ENCODE measurements around the gene RNF220.

Gene RNF220

GRCh38 chr1:44405031-44405797, at the start of gene RNF220:
TSS of gene RNF220 (plus strand) at chr1:44405255.
- DNase-seq, result peak; percentile 72

DNA sequence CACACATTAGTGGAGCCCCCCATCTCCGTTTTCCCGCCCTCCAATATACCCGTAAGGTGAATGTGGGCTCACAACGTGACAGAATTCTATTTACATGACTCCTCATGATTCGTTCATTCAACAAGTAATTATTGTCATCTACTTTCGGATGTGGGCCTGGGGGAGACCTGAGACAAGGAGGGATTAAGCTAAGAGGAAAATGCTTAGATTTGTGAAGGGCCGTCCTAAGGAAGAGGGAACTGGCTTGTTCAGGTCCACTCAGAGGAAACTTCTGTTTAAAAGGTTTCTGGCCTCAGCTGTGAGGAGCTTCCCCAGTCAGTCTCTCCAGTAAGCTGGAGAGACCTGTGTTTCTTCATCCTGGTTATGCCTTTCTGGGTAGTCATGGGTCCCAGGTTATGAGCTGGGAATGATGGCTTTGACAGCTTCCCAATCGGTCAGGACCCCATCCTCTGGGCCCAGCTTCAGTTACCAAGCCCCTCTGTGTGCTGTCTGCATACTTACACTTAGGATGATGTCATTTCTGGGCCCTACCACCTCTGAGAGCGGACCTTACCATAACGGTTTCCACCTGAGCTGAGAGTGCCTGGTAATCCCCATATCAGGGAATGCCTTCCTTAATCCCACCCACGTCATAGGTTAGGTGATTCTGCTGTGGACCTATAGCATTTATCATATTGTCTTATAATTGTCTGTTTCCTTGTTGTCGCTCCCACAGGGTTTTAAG, 49.3 kb upstream of the RNF220 start:
- no peak for DNase-seq

DNA sequence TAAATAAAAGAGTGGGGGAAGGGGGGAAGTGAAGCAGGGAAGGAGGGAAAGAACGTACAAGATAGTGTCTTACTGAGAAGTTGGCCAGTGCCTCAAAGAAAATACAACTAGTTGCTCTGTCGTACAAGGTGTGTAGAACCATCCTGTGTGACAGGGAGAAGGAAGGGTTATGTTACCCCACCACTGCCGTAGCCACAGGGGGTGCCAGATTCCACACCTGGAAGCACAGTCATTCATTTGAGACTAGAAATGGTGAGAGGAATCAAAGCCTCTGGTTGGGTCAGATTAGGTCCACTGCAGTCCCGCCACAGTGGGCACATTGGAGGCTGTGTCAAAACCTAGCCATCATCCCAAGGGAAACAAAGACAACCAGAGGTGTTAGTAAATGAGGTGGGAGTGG, 47.3 kb upstream of the RNF220 start:
- DNase-seq, result no peak

GRCh38 chr1:44359234-44359935, 45.7 kb upstream of the RNF220 start:
- DNase-seq, result peak; percentile 18

DNA sequence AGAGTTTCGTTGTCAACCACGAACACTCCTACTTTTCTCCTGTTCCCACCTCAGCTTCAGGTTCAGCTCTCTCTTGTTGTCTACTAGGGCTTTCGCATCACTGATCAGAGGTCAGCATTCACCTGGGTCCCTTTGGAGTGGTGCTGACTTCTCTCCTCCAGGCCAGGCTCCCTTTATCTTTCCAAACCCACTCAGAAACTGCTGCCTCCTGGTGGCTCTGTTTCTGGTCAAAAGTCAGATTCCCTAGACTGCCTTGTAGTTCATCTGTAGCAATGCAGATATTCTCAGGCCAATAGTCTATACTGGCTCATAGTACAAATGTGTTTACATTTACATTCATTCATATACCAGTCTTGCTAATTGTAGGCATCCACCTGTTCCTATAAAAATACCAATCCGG, 43.6 kb upstream of the RNF220 start:
- DNase-seq, result no peak

DNA sequence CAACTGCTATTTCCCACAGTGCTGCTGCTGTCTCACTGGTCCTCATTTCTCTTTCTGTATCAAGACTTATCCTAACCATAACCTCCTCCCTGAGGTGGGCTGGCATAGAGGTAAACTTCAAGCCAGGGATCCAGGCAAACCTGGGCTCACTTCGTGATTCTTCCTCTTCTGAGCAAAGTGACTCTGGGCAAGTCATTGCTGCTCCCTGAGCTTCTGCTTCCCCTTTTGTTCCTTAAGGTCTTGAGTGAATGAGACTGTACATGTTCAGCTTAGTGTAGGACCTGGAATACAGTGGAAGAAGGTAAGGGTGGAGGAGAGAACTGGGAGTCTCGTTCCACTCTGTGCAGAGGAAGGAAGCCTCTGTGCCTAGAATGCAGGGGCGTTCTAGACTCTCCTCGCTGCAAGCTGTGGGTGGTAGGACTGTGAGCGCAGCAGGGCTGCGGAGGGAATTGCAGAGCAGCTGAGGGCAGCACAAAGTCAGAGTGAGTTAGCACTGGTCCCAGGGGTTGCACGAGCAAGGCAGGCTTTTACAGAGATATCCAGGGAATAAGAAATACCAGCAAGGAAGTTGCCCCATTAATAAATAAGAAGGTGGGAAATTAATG, 38.6 kb upstream of the RNF220 start:
- no peak for DNase-seq

DNA sequence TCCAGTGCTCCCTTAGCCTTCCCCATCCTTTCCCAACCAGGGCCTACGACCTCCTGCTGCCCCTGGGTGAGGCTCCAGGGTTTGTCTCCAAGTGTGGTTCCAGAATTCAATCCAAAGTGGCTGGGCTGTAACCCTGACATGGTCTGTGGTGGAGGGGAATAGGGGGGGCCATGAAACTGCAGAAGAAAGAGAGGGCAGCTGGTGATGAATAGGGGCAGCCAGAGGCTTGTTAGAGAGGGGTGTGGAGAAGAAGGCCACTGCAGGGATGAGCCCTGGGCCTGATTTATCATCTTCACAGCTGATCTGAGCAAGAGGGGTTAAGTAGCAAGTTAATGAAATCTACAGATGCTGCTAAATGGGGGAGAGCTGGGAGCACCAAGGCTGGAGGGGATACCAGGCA, 37.1 kb upstream of the RNF220 start:
- DNase-seq, result no peak

DNA sequence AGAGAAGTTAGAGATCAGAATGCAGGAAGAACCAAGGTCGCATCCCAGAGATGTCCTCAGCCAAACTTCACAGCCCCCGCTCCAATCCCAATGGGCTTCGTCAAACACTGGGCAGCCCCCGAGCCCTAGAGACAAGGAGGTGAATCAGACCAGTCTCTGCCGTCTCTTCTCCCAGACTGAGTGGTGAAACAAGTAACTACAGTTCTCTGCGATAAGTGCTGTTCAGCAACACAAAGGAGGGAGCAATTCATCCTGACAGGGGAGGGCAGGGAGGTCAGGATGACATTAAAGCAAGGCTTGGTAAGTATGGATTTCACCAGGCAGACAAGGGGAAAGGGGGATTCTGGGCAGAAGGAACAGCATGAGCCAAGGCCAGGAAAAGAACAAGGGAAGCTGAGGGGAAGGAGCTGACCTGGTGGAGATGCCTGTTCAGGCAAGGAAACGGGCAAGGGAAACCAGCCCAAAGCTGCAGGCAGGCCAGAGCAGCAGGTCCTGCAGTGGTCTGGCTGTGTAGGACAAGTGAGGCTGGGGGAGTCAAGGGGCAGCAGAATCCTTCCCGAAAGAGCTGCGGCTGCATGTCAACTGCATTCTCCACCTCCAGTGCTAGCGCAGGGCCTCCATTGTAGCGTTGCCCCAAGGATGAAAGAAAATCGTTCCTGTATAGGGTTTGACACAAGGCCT, 36.4 kb upstream of the RNF220 start:
- no peak for DNase-seq

DNA sequence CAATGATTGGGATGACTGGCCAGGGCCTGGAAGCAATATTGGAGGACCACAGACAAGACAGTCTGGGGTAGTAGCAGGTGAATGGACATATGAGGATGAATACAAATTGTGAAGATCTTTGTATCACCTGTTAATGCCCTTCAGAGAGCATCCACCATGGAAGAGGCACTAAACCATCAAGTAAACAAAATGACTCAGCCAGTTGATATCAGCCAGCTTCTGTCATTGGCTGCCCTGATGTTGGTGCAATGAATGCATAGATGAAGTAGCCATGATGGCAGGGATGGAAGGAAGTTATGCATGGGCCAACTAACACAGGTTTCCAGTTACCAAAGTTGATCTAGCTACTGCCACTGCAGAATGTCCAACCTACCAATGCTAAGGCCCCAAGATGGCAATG, 33.8 kb upstream of the RNF220 start:
- no peak for DNase-seq

- no peak for DNase-seq
These were observed 29.5 kb upstream of the RNF220 start for GRCh38 chr1:44375547-44375946.

- DNase-seq, result peak; percentile 63
These were observed 26.9 kb upstream of the RNF220 start for GRCh38 chr1:44377925-44378784.

DNA sequence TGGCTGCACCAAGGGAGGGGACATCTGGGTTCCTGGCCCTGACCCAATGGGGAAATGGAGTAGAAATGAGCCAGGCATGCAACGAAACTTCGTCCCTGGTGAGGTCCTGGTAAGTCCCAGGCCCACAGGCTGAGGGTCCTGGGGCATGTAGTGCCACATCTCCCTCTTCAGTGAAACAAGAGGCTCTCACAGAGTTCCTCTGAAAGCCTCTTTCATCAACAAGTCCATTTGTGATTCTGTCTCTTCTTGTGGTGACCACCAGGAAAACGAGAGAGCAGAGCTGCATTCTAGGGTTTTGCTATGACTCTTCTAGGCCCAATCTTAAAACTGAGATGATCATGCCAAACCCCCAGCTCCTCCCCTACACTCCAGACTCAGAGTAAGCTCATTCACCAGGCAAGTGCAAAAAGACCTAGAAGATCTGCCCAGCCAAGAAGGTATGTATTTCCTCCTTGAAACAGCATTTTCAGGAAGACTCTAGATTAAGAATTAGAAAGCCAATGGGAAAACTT, 24.3 kb upstream of the RNF220 start:
- DNase-seq, result no peak

DNA sequence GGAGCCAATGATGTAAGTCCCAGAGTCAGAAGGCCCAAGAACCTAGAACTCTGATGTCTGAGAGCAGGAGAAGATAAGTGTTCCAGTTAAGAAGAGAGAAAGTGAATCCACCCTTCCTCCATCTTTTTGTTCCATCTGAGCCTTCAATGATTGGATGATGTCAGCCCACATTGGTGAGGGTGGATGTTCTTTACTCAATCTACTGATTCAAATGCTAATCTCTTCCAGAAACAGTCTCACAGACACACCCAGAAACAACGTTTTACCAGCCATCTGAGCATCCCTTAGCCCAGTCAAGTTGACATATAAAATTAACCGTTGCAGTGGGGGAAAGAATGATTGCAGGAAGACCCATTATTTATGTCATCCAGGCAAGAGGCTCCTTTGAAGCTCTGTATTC, 16.5 kb upstream of the RNF220 start:
- DNase-seq, result no peak

- DNase-seq, result no peak
These were observed 15.6 kb upstream of the RNF220 start for GRCh38 chr1:44389437-44389836.

DNA sequence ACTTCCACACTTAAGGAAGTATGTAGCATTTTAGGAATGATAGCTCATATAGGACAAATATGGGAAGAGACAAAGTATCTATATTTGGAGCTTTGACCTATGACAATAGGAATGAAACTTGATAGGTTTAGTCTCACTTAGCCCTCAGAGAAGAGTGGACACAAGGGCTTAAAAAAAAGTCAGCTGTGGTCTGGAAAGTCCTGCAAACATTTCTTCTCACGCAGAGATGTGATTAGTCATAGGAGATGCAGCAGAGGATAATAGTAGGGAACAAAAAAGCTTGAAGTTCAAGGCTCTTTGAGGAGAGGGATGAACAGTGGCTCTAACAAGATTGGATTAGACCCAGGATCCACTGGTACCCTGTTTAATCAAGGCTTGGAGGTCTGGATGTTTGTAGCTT, 14.8 kb upstream of the RNF220 start:
- peak; percentile 93 for DNase-seq

DNA sequence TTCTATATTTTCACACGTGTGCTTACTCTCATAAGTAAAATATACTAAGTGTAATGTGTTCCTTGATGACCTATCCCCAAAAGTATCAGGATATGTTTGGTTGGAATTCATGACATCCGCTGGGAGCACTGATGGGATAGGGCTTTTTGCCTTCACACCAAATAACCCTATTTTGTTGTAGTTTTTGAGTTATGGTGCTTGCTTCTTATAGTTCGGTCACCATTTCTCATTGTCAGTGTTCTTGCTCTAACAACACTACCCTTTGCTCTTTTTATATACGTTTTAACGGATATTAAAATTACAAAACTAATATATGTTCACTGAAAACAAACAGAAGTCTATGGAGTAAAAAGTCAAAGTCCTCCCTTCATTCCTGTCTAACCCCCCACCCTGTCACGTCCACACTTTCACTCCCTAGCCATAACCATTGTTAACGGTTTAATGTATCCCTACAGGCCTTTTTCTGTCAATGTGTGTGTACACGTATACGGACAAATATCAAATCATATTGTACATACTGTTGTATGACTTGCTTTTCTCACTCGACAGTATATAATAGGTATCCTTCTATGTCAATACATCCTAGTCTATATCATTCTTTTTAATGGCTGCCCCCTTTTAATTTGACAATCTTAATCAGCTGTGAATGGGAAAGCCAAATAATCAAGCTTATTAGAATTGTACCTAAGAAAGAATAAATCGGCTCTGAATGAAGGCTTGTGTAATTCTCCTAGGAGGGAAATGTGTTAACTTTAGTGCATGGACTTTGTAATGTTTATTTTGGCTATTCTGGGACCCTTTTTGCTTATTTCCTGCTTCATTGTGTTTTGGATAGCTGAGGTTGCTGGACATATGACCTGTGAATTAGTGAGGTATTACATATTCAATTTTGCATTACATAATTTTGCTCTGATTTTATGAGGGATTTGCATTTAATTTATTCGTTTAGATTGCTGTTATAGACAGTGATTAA, 3.5 kb upstream of the RNF220 start:
- DNase-seq, result no peak

DNA sequence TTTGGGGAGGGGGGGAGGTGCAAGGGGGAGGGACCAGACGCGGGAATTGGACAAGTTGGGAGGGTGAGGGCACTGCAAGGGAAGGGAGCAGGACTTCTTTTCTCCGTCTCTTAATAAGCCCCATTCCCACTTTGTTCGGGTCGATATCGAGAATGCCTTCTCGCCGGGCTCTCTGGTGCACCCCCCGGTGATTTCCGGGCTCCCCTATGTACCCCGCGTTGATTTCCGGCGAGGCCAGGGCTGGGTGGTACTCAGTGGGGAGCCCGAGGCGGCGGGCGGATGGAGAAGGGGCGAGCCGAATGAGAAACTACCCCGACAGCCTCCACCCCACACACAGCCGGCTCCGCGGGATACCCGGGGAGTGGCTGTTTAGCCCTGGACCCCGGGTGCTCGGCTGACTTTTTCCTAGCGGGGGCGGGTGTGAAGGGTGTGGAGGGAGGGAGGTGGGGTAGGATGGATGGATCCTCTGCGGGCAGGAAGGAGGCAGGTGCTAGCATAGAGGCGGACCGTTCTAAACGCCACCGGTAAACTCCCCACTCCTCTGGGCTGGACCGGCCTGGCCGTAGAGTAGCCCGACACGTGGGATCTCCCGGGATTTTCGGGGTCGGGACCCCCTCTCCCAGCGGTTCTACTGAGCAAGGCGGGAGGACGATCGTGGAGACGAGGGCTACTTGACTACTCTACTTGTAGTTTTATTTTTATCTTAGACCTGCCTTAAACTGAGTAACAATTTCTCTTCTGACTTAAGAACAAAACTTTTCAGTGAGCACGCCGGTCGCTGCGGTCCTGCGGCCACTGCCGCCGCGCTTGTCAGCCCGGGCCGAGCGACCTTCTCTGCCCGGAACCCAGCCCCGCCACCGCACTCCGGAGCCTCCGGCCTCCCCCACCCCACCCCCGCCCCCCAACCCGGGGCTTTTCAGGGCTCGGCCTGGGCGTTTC, 1.0 kb downstream of the RNF220 start:
- DNase-seq, result no peak

DNA sequence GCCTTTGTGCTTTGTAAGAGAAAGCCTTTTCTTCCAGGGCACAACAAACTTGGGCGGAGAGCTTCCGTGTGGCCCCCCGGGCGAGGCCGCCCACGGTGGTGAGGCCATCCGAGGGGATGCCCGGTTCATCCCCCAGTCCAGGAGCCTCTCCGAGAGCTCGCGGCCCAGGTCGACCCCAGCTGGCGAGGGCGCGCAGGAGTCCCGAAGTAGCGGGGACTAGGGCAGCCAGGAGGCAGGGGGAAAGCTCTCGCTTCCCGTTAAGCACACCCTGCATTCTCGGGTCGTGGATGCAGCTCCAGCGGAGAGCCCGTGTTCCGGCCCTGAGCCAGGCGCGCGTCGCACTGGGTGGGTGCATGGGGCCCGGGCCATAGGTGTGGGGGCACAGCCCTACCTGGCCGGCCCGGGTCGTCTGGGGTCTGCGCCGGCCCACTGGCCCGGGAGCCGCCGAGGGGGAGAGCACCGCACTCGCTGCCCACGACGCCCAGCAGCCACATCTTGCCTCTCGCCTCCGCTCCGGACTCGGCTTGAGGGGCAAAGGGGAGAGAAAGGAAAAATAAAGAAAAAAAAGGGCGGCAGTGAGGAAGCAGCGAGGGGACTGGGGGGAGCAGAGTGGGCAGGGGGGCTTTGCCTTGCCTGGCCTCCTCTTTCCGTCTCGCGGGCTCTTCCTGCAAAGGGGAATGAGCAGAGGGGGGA, 1.8 kb downstream of the RNF220 start:
- DNase-seq, result peak; percentile 35

Measured in EL (cell line).